ENCODE measurements around the gene ASMTL.

DNA sequence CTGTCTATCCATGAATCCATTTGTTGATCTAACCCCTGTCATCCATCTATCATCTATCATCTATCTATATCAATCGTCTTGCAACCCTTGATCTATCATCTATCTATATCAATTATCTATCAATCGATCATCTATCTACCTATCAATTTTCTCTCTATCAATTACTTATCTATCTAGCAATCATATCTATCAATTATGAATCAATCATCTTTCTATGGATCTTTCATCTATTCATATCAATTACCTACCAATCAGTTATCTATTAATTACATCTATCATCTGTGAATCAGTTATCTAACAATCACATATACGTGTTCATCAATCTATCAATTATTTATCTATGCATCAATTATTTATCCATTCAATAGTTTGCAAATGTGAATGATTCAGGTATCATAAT is 24.5 kb upstream of the ASMTL start:
- TF ChIP-seq, protein P1, sequence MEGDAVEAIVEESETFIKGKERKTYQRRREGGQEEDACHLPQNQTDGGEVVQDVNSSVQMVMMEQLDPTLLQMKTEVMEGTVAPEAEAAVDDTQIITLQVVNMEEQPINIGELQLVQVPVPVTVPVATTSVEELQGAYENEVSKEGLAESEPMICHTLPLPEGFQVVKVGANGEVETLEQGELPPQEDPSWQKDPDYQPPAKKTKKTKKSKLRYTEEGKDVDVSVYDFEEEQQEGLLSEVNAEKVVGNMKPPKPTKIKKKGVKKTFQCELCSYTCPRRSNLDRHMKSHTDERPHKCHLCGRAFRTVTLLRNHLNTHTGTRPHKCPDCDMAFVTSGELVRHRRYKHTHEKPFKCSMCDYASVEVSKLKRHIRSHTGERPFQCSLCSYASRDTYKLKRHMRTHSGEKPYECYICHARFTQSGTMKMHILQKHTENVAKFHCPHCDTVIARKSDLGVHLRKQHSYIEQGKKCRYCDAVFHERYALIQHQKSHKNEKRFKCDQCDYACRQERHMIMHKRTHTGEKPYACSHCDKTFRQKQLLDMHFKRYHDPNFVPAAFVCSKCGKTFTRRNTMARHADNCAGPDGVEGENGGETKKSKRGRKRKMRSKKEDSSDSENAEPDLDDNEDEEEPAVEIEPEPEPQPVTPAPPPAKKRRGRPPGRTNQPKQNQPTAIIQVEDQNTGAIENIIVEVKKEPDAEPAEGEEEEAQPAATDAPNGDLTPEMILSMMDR (conservative IDR thresholded peaks at IDR 0.05), result no peak
- no peak for TF ChIP-seq EZH2 (IDR thresholded peaks at IDR 0.05; ENCODE audit: low read depth)

Data from PC-9 (cell line).